Measurements from ENCODE around the gene NSD1. TPM values are rescaled to one million over a fixed set of nuclear protein-coding genes. Genes with fewer than 3 reads are reported as not detected.
"Not testable (repeated sequence)": the region's sequence is repeated elsewhere in the genome, so short reads cannot be mapped to it uniquely, and the experiment has no call there.

NSD1 gene
- total RNA-seq, 1 donor from 2014 or later = 37.5 TPM

- TF ChIP-seq CTCF (IDR thresholded peaks at IDR 0.05; ENCODE audit: insufficient read depth, low read length, poor library complexity, severe bottlenecking) = peak; percentile 84
- Histone ChIP-seq H3K4me3 (ENCODE audit: low read depth, low read length) (no peak overlapping the region), H3K27me3 (ENCODE audit: control insufficient read depth, insufficient read depth, low read length) (no peaks in the 10 kb centered on the region), H3K36me3 (ENCODE audit: control insufficient read depth, insufficient read depth, low read length) (peaks cover 6% of the 10 kb centered on the region)
- DNase-seq (ENCODE audit: low read depth) = no peak
Observed at GRCh38 chr5:177336112-177336511, 202.5 kb downstream of the NSD1 start.

GRCh38 chr5:177336603-177337494 lies 203.3 kb downstream of the NSD1 start:
- no peak for TF ChIP-seq CTCF (IDR thresholded peaks at IDR 0.05; ENCODE audit: insufficient read depth, low read length, poor library complexity, severe bottlenecking)
- Histone ChIP-seq H3K27me3 (ENCODE audit: control insufficient read depth, insufficient read depth, low read length) (no peaks in the 10 kb centered on the region), H3K4me3 (ENCODE audit: low read depth, low read length) (no peak overlapping the region), H3K36me3 (ENCODE audit: control insufficient read depth, insufficient read depth, low read length) (peaks cover 6% of the 10 kb centered on the region)
- no peak for DNase-seq (ENCODE audit: low read depth)

- Histone ChIP-seq H3K4me3 (ENCODE audit: low read depth, low read length) (no peak overlapping the region), H3K36me3 (ENCODE audit: control insufficient read depth, insufficient read depth, low read length) (peaks cover 4% of the 10 kb centered on the region), H3K27me3 (ENCODE audit: control insufficient read depth, insufficient read depth, low read length) (no peaks in the 10 kb centered on the region)
- TF ChIP-seq CTCF (IDR thresholded peaks at IDR 0.05; ENCODE audit: insufficient read depth, low read length, poor library complexity, severe bottlenecking) = no peak
- DNase-seq (ENCODE audit: low read depth) = no peak
Observed at GRCh38 chr5:177338251-177339106, 204.9 kb downstream of the NSD1 start.

- H3K27me3 ChIP-seq (ENCODE audit: control insufficient read depth, insufficient read depth, low read length) = no peaks in the 10 kb centered on the region
- no peak overlapping the region for H3K4me3 ChIP-seq (ENCODE audit: low read depth, low read length)
- DNase-seq (ENCODE audit: low read depth) = no peak
- peaks cover 4% of the 10 kb centered on the region for H3K36me3 ChIP-seq (ENCODE audit: control insufficient read depth, insufficient read depth, low read length)
- no peak for TF ChIP-seq CTCF (IDR thresholded peaks at IDR 0.05; ENCODE audit: insufficient read depth, low read length, poor library complexity, severe bottlenecking)
Observed at GRCh38 chr5:177339107-177339638, 205.6 kb downstream of the NSD1 start.

- H3K36me3 ChIP-seq (ENCODE audit: control insufficient read depth, insufficient read depth, low read length); H3K4me3 ChIP-seq (ENCODE audit: low read depth, low read length); DNase-seq (ENCODE audit: low read depth); H3K27me3 ChIP-seq (ENCODE audit: control insufficient read depth, insufficient read depth, low read length): not testable (repeated sequence)
Observed at GRCh38 chr5:177343000-177343399, 209.4 kb downstream of the NSD1 start.

GRCh38 chr5:177343777-177344176 lies 210.2 kb downstream of the NSD1 start:
- DNase-seq (ENCODE audit: low read depth) = no peak
- no peaks in the 10 kb centered on the region for H3K27me3 ChIP-seq (ENCODE audit: control insufficient read depth, insufficient read depth, low read length)
- no peak overlapping the region for H3K4me3 ChIP-seq (ENCODE audit: low read depth, low read length)
- peaks cover 1% of the 10 kb centered on the region for H3K36me3 ChIP-seq (ENCODE audit: control insufficient read depth, insufficient read depth, low read length)
- TF ChIP-seq CTCF (IDR thresholded peaks at IDR 0.05; ENCODE audit: insufficient read depth, low read length, poor library complexity, severe bottlenecking) = no peak

All from kidney epithelial cell (primary cell).